GM12878 (cell line): ENCODE measurements around the gene FNDC8. TPM values are rescaled to one million over a fixed set of nuclear protein-coding genes. Genes with fewer than 3 reads are reported as not detected.

Experiments used
- ATAC-seq: fragments of 200-7000 bp; cut with Tn5 transposase; 3 replicates; pipeline ENCODE4 v1.9.1; 2020; ENCODE audit warnings: mild to moderate bottlenecking, moderate library complexity
- BruUV-seq: library from RNA; stranded (reverse); fragments of 400-500 nt; replicated peaks from 2 replicates; lab custom pipeline; 2021; lab: Mats Ljungman, UMichigan
- CTCF ChIA-PET: fragments of 300-600 bp; sonication (Branson Sonifier 250); formaldehyde crosslinking; extraction: SDS; loops from one replicate; lab custom pipeline; 2021; ENCODE audit warnings: inconsistent platforms; lab: Yijun Ruan, JAX
- POLR2A ChIA-PET: fragments of 350-600 bp; formaldehyde crosslinking; extraction: SDS; loops from one replicate; lab custom pipeline; 2021; ENCODE audit warnings: inconsistent platforms; lab: Charles Lee
- RAD21 ChIA-PET: fragments of 300-600 bp; sonication (Branson Sonifier 250); formaldehyde crosslinking; loops from one replicate; lab custom pipeline; 2023; ENCODE audit warnings: antibody characterized with exemption; ENCODE audit not compliant: unreplicated experiment; lab: Charles Lee
- SMC1A ChIA-PET: fragments of 300-600 bp; sonication (Branson Sonifier 250); formaldehyde crosslinking; loops from one replicate; lab custom pipeline; 2023; ENCODE audit not compliant: unreplicated experiment, uncharacterized antibody; lab: Charles Lee
- DNase-seq: peaks from one replicate; pipeline ENCODE4 v3.0.0-alpha.2; 2011; ENCODE audit warnings: low read depth, low spot score
- FAIRE-seq: peaks from 3 replicates; lab custom pipeline; 2011; peaks lifted over from hg19 to GRCh38; lab: Jason Lieb, UNC
- H2AFZ ChIP-seq: 2 replicates; pipeline ENCODE4 v1.6.0; 2011; ENCODE audit warnings: low read depth, low read length, control low read depth; ENCODE audit not compliant: control insufficient read depth
- H3K27ac ChIP-seq: 2 replicates; pipeline ENCODE4 v1.5.1; 2011; ENCODE audit warnings: control low read depth; ENCODE audit not compliant: control insufficient read depth, insufficient read depth
- H3K27me3 ChIP-seq, 2 experiments: replicated peaks in 1 of 2; 2 replicates each; pipeline versions ENCODE4 v1.6.0 to v1.6.1; 2011; ENCODE audit warnings: low read length in 1 of 2; ENCODE audit not compliant: control insufficient read depth in 2 of 2, insufficient read depth in 2 of 2
- H3K36me3 ChIP-seq, 2 experiments: 2 replicates each; pipeline ENCODE4 v1.5.1; 2011; ENCODE audit warnings: low read length in 1 of 2; ENCODE audit not compliant: control insufficient read depth in 2 of 2, insufficient read depth in 2 of 2
- H3K4me1 ChIP-seq: 2 replicates; pipeline ENCODE4 v1.6.1; 2011; ENCODE audit warnings: mild to moderate bottlenecking, low read length, moderate library complexity, mixed read lengths; ENCODE audit not compliant: control insufficient read depth, insufficient read depth
- H3K4me2 ChIP-seq: 2 replicates; pipeline ENCODE4 v1.6.0; 2011; ENCODE audit warnings: control low read depth; ENCODE audit not compliant: control insufficient read depth, insufficient read depth
- H3K4me3 ChIP-seq: fragments of 200-600 bp; sonication (generic); 2 replicates; pipeline ENCODE4 v1.5.1; 2016
- H3K79me2 ChIP-seq: 2 replicates; pipeline ENCODE4 v1.6.0; 2011; ENCODE audit warnings: low read length; ENCODE audit not compliant: control insufficient read depth, insufficient read depth
- H3K9ac ChIP-seq: 2 replicates; pipeline ENCODE4 v1.8.0; 2011; ENCODE audit warnings: low read length, control low read depth, mixed read lengths; ENCODE audit not compliant: control insufficient read depth, insufficient read depth
- H3K9me3 ChIP-seq: replicated peaks from 3 replicates; pipeline ENCODE4 v1.5.1; 2011; ENCODE audit warnings: mild to moderate bottlenecking, low read length; ENCODE audit not compliant: control insufficient read depth, insufficient read depth
- H4K20me1 ChIP-seq: 2 replicates; pipeline ENCODE4 v1.6.0; 2011; ENCODE audit not compliant: control insufficient read depth, insufficient read depth
- BRCA1 ChIP-seq: IDR thresholded peaks from 2 replicates; pipeline ENCODE4 v1.6.1; 2011; ENCODE audit warnings: low read depth, low read length, improper control_type of control experiment
- PRDM15 ChIP-seq: fragments of 450-650 bp; formaldehyde crosslinking; IDR thresholded peaks from 2 replicates; pipeline ENCODE4 v1.4.0; 2020; ENCODE audit warnings: mild to moderate bottlenecking, moderate library complexity
- USF1 ChIP-seq: IDR thresholded peaks from 2 replicates; pipeline ENCODE4 v1.6.1; 2011; ENCODE audit warnings: borderline replicate concordance, low read depth, mild to moderate bottlenecking, moderate library complexity, mixed read lengths, low read length; ENCODE audit not compliant: insufficient read depth; ENCODE audit errors: extremely low read length
- ZBED1 ChIP-seq: IDR thresholded peaks from 2 replicates; pipeline ENCODE4 v1.6.1; 2016; ENCODE audit warnings: borderline replicate concordance
- ZBTB33 ChIP-seq: fragments of 450-650 bp; IDR thresholded peaks from 2 replicates; pipeline ENCODE4 v1.6.1; 2017; ENCODE audit warnings: mild to moderate bottlenecking
- ZSCAN29 ChIP-seq: fragments of 450-650 bp; IDR thresholded peaks from 2 replicates; pipeline ENCODE4 v1.6.1; 2017; ENCODE audit warnings: mild to moderate bottlenecking, moderate library complexity
- WGBS: methylation state at CpG from one replicate; pipeline ENCODE4 v1.1.6; 2016; ENCODE audit warnings: low lambda C conversion rate; ENCODE audit not compliant: insufficient replicate concordance, insufficient coverage; ENCODE audit errors: missing lambda C conversion rate; 5-methylcytosine and 5-hydroxymethylcytosine counted together
- in situ Hi-C: fragments of 300-500 bp; cut with MboI; formaldehyde crosslinking; loops from 9 replicates; pipeline ENCODE4 v1.14.3; 2018; ENCODE audit warnings: mixed read lengths
- intact Hi-C: fragments of 100-400 bp; cut with micrococcal nuclease; formaldehyde crosslinking; loops from one replicate; pipeline ENCODE4 v1.14.2; 2022; ENCODE audit not compliant: unreplicated experiment
- polyA plus RNA-seq, 11 experiments: library from polyadenylated mRNA; depleted of rRNA in 4 of 11; unstranded in 6 of 11; stranded (reverse) in 5 of 11; fragments of >200 nt; fragmentation: Nextera tagmentation in 4 of 11; fragmentation: Illumina TruSeq in 1 of 11; extraction: Ambion mirVana in 4 of 11; extraction: Trizol in 1 of 11; gene quantifications; 1 replicate in 1 of 11; 2 replicates in 10 of 11; pipeline versions ENCODE4 v1.2.1 to v1.2.3, GENCODE V29; 2011 to 2016; ENCODE audit warnings: inconsistent platforms in 2 of 11, missing spikeins in 2 of 11, low read depth in 1 of 11
- total RNA-seq, 4 experiments: library from RNA; depleted of rRNA in 3 of 4; stranded (reverse); fragments of >200 nt in 3 of 4; fragmentation: Illumina TruSeq in 1 of 4; extraction: Trizol in 1 of 4; gene quantifications; 2 replicates each; pipeline versions ENCODE4 v1.2.1 to v1.2.3, GENCODE V29; 2013 to 2021
- TF ChIP-seq, protein P1 (sequence below): IDR thresholded peaks from 2 replicates; pipeline ENCODE4 v1.6.1; 2012; ENCODE audit warnings: mild to moderate bottlenecking, low read depth, low read length
- TF ChIP-seq, protein P2 (sequence below): fragments of 450-650 bp; formaldehyde crosslinking; IDR thresholded peaks from 2 replicates; pipeline ENCODE4 v1.4.0; 2022; ENCODE audit warnings: mild to moderate bottlenecking, moderate library complexity

The FNDC8 gene
- total and polyA plus RNA-seq, 10 of the 15 experiments (the other 5 are each of a cell fraction or from before 2014, with no cell fraction given): 0.06 to 0.15 (median 0.11) TPM; not detected in 7

GRCh38 chr17:35148144-35148543 lies 26.7 kb downstream of the FNDC8 start:
- ATAC-seq (no peak), DNase-seq (no peak), FAIRE-seq (no peak)
- in situ Hi-C loops (no loop called here), intact Hi-C loops (loop anchor here (10.0 kb wide), 1 partner anchor 387 kb away; the partner anchor contains the start of gene SLFN12L)
- Histone ChIP-seq H2AFZ (no peak overlapping the region), H3K9me3 (no peaks in the 10 kb centered on the region), H3K4me1 (no peaks in the 10 kb centered on the region), H3K27ac (no peak overlapping the region), H3K79me2 (no peaks in the 10 kb centered on the region), H4K20me1 (no peaks in the 10 kb centered on the region), H3K4me3 (no peak overlapping the region), H3K4me2 (no peak overlapping the region), H3K9ac (no peak overlapping the region), H3K36me3 (no peaks in the 10 kb centered on the region), H3K27me3 (peaks cover 0 to 2% of the 10 kb centered on the region in 2 experiments; a peak in 1 of 4 replicates)
- POLR2A ChIA-PET: no interaction called here
- no peak for TF ChIP-seq PRDM15
- no peak for TF ChIP-seq BRCA1
- TF ChIP-seq, protein P1, sequence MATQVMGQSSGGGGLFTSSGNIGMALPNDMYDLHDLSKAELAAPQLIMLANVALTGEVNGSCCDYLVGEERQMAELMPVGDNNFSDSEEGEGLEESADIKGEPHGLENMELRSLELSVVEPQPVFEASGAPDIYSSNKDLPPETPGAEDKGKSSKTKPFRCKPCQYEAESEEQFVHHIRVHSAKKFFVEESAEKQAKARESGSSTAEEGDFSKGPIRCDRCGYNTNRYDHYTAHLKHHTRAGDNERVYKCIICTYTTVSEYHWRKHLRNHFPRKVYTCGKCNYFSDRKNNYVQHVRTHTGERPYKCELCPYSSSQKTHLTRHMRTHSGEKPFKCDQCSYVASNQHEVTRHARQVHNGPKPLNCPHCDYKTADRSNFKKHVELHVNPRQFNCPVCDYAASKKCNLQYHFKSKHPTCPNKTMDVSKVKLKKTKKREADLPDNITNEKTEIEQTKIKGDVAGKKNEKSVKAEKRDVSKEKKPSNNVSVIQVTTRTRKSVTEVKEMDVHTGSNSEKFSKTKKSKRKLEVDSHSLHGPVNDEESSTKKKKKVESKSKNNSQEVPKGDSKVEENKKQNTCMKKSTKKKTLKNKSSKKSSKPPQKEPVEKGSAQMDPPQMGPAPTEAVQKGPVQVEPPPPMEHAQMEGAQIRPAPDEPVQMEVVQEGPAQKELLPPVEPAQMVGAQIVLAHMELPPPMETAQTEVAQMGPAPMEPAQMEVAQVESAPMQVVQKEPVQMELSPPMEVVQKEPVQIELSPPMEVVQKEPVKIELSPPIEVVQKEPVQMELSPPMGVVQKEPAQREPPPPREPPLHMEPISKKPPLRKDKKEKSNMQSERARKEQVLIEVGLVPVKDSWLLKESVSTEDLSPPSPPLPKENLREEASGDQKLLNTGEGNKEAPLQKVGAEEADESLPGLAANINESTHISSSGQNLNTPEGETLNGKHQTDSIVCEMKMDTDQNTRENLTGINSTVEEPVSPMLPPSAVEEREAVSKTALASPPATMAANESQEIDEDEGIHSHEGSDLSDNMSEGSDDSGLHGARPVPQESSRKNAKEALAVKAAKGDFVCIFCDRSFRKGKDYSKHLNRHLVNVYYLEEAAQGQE: no peak
- TF ChIP-seq, protein P2, sequence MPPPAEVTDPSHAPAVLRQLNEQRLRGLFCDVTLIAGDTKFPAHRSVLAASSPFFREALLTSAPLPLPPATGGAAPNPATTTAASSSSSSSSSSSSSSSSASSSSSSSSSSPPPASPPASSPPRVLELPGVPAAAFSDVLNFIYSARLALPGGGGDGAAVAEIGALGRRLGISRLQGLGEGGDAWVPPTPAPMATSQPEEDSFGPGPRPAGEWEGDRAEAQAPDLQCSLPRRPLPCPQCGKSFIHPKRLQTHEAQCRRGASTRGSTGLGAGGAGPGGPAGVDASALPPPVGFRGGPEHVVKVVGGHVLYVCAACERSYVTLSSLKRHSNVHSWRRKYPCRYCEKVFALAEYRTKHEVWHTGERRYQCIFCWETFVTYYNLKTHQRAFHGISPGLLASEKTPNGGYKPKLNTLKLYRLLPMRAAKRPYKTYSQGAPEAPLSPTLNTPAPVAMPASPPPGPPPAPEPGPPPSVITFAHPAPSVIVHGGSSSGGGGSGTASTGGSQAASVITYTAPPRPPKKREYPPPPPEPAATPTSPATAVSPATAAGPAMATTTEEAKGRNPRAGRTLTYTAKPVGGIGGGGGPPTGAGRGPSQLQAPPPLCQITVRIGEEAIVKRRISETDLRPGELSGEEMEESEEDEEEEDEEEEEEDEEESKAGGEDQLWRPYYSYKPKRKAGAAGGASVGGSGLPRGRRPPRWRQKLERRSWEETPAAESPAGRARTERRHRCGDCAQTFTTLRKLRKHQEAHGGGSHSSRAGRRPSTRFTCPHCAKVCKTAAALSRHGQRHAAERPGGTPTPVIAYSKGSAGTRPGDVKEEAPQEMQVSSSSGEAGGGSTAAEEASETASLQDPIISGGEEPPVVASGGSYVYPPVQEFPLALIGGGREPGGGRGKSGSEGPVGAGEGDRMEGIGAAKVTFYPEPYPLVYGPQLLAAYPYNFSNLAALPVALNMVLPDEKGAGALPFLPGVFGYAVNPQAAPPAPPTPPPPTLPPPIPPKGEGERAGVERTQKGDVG (CRISPR knock-in tag): no peak
- TF ChIP-seq ZBED1: no peak
- TF ChIP-seq ZSCAN29: no peak
- no peak for TF ChIP-seq USF1
- TF ChIP-seq ZBTB33: no peak
- SMC1A ChIA-PET: no interaction called here
- BruUV-seq: no TSS peak
- 53% methylated on average over 9 of the region's 9 CpGs for WGBS
- RAD21 ChIA-PET: no interaction called here
- CTCF ChIA-PET: interaction anchor here (1.6 kb wide), 1 partner anchor 391 kb away, joined by 4 read pairs; no protein-coding TSS in a partner anchor
